ENCODE data around the gene FAM117B.

- TF ChIP-seq EZH2 (IDR thresholded peaks at IDR 0.05; ENCODE audit: borderline replicate concordance, low read depth, low read length, severe bottlenecking) = no peak
- no peak for TF ChIP-seq CTCF (IDR thresholded peaks at IDR 0.05; ENCODE audit: borderline replicate concordance, extremely low read depth, low read length, poor library complexity, severe bottlenecking)
These were observed 83.0 kb downstream of the FAM117B start for GRCh38 chr2:202717598-202718310.
